ENCODE measurements around the gene PDXDC1.
"Not testable (repeated sequence)": the region's sequence is repeated elsewhere in the genome, so short reads cannot be mapped to it uniquely, and the experiment has no call there.

Gene PDXDC1

GRCh38 chr16:15016354-15016753 is 41.5 kb downstream of the PDXDC1 start:
- not testable (repeated sequence) for DNase-seq

GRCh38 chr16:15016951-15017580 is 42.2 kb downstream of the PDXDC1 start:
- not testable (repeated sequence) for DNase-seq

- DNase-seq, result not testable (repeated sequence)
Observed at GRCh38 chr16:15021429-15021828, 46.6 kb downstream of the PDXDC1 start.

DNA sequence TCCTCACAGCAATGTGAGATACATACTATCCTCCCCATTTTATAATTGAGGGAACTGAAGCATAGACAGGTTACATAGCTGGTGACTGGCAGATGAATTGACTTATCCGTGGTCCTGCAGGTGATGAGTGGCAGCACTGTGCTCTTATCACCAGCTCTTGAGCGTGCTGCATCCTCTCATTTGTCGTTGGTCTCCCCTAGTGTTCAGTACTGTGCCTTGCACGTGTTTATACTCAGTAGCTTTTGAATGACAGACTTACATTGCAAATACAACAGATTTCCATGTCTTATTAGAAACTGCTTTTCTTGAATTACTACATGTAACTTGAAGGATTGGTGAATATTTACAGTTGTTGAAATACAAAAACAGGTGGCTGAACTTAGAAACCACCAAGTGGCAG is 47.4 kb downstream of the PDXDC1 start:
- peak; percentile 63 for DNase-seq

GRCh38 chr16:15023381-15024077 is 48.7 kb downstream of the PDXDC1 start:
- DNase-seq, result not testable (repeated sequence)

DNA sequence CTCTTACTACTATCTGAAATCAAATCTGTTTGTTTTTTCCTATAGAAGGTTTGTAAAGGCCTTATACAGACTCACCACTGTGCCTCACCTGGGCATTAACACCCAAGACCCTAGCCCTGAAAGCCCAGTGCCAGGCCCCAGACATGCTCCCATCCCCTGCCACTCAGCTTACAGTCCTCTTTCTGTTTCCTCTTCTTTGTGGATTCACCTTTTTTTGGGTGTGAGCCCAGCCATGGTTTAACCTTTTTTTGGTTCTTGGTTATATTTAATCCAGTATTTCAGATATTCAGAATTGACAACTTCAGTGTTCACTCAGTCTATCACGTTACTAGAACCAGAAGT is 50.0 kb downstream of the PDXDC1 start:
- DNase-seq, result not testable (repeated sequence)

GRCh38 chr16:15025234-15025951 is 50.6 kb downstream of the PDXDC1 start:
- not testable (repeated sequence) for DNase-seq

DNA sequence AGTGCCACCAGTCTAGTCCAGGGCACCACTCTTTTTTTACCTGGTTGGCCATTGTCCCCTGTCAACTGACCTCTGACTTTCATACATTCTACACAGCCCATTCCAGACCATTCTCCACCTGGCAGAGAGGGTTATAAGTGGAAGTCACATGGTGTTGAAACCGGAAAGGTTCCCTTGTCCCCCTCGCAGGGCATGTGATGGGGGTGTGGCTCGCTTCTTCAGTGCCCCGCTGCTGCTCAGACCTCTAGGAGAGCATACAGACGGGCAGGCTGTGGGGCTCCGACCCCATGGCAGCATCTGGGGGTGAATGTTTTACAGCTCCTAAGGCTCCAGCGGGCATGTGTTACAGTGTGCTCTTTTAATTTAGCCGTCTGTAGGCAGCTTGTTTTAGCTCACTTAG is 52.2 kb downstream of the PDXDC1 start:
- DNase-seq, result not testable (repeated sequence)

GRCh38 chr16:15027503-15028344 is 52.9 kb downstream of the PDXDC1 start:
- not testable (repeated sequence) for DNase-seq

GRCh38 chr16:15028345-15028715 is 53.5 kb downstream of the PDXDC1 start:
- DNase-seq, result not testable (repeated sequence)

GRCh38 chr16:15028801-15029698 is 54.2 kb downstream of the PDXDC1 start:
- not testable (repeated sequence) for DNase-seq

DNA sequence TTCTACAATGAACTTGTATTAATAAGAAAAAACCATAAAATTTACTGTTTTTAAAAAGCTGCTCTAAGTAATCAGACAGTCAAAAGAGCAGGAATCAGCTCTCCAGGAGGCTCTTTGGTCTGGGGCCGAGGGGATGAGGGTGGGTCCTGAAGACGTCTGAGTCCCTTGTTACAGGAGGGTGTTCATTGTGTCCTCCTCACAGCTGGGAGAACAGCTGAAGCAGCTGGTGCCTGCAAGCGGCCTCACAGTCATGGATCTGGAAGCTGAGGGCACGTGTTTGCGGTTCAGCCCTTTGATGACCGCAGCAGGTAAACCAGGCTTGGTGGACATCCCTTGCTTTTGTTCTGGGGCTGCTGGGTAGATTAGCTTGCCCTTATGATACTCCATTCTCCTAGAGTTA is 54.9 kb downstream of the PDXDC1 start:
- not testable (repeated sequence) for DNase-seq

GRCh38 chr16:15031179-15031578 is 56.4 kb downstream of the PDXDC1 start:
- DNase-seq, result no peak

GRCh38 chr16:15031586-15031985 is 56.8 kb downstream of the PDXDC1 start:
- DNase-seq, result no peak

GRCh38 chr16:15032547-15033308 is 57.9 kb downstream of the PDXDC1 start:
- no peak for DNase-seq

GRCh38 chr16:15033309-15033707 is 58.5 kb downstream of the PDXDC1 start:
- DNase-seq, result no peak

DNA sequence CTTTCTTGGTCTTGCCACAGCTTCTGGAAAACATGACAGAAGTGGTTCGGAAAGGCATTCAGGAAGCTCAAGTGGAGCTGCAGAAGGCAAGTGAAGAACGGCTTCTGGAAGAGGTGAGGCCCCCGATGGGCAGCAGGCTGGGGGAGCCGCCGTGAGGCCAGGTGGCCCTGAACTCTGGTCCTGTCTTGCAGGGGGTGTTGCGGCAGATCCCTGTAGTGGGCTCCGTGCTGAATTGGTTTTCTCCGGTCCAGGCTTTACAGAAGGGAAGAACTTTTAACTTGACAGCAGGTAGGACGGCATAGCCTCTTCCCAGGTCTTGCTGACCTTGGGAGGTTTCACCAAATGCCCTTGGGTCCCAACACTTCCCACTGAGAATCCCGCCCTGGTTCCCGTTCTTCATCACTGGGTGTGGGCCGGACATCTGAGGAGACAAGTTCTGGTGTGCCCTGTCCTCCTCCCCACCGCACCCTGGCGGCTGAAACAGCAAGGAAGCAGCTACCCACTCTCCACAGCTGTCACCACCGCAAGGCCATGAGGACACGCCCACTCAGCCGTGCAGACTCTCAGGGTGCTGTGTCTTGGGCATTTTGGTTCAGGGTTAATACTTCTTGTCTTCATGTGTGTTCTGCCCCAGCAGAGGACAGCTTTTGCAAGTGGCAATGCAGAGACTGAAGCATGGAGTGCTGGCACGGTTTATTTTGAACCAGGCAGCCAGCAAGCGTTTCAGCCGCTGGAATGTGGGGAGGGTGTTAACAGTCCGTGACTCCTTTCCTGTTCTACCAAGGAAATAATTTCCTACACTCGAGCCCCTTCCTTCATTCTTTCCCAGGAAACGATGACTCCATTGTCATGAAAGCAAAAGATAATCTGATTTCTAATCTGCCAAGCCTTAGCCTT is 59.7 kb downstream of the PDXDC1 start:
- no peak for DNase-seq

GRCh38 chr16:15035163-15035729 is 60.4 kb downstream of the PDXDC1 start:
- no peak for DNase-seq

GRCh38 chr16:15037003-15037402 is 62.2 kb downstream of the PDXDC1 start:
- DNase-seq, result no peak

GRCh38 chr16:15037745-15038144 is 62.9 kb downstream of the PDXDC1 start:
- no peak for DNase-seq

All from CD4-positive, alpha-beta T cell treated with Interleukin-6 for 4 hours (primary cell).